Stimulated activated CD8-positive, alpha-beta memory T cell treated with anti-CD3 and anti-CD28 coated beads, Interleukin-12 subunit alpha, Interleukin-12 subunit beta, amount 100 ng/mL, for 24 hours (primary cell): ENCODE results near the gene TREML4.

Experiments used
- DNase-seq: peaks from one replicate; pipeline ENCODE4 v3.0.0-alpha.2; 2020; ENCODE audit errors: extremely low read depth

TREML4 gene

GRCh38 chr6:41286544-41287346 is 58.6 kb downstream of the TREML4 start, which contains the start of gene TREM1:
TSS of gene TREM1 (minus strand) at chr6:41286682. CDS start at chr6:41286655, 27 bp downstream.
- no peak for DNase-seq

GRCh38 chr6:41288030-41288753 is 60.0 kb downstream of the TREML4 start:
- DNase-seq: no peak
